Neuronal stem cell (in vitro differentiated cells): ENCODE results near the gene ANK2.

Source experiments
- DNase-seq: peaks from one replicate; pipeline ENCODE4 v3.0.0-alpha.2; 2013; ENCODE audit warnings: low spot score
- H2AFZ ChIP-seq: one replicate; pipeline ENCODE4 v1.6.1; 2013; ENCODE audit warnings: mild to moderate bottlenecking, low read length, inconsistent platforms
- H2AK5ac ChIP-seq: 2 replicates; pipeline ENCODE4 v1.6.1; 2013; ENCODE audit warnings: low read depth, mild to moderate bottlenecking, inconsistent platforms, low read length, moderate library complexity, mixed read lengths
- H2BK120ac ChIP-seq: 2 replicates; pipeline ENCODE4 v1.6.1; 2013; ENCODE audit warnings: low read depth, mild to moderate bottlenecking, inconsistent platforms, low read length, moderate library complexity, mixed read lengths
- H2BK12ac ChIP-seq: one replicate; pipeline ENCODE4 v1.6.1; 2013; ENCODE audit warnings: low read length, inconsistent platforms
- H2BK15ac ChIP-seq: 2 replicates; pipeline ENCODE4 v1.6.1; 2013; ENCODE audit warnings: mild to moderate bottlenecking, low read length, inconsistent platforms, mixed read lengths
- H2BK5ac ChIP-seq: one replicate; pipeline ENCODE4 v1.6.1; 2013; ENCODE audit warnings: inconsistent platforms, mild to moderate bottlenecking, low read length, moderate library complexity
- H3K14ac ChIP-seq: one replicate; pipeline ENCODE4 v1.6.1; 2013; ENCODE audit warnings: low read length, inconsistent platforms
- H3K18ac ChIP-seq: 2 replicates; pipeline ENCODE4 v1.6.1; 2013; ENCODE audit warnings: low read length, inconsistent platforms
- H3K23ac ChIP-seq: 2 replicates; pipeline ENCODE4 v1.6.1; 2013; ENCODE audit warnings: low read depth, mild to moderate bottlenecking, mixed read lengths, low read length, inconsistent platforms; ENCODE audit not compliant: poor library complexity
- H3K27ac ChIP-seq: replicated peaks from 3 replicates; pipeline ENCODE4 v1.5.1; 2013; ENCODE audit warnings: low read length, inconsistent platforms
- H3K27me3 ChIP-seq, 3 experiments: 2 replicates each; pipeline ENCODE4 v1.6.1; 2013; ENCODE audit warnings: low read length in 3 of 3, mild to moderate bottlenecking in 2 of 3, inconsistent platforms in 1 of 3, low read depth in 1 of 3, mixed read lengths in 1 of 3, moderate library complexity in 1 of 3; ENCODE audit not compliant: control insufficient read depth in 3 of 3, insufficient read depth in 3 of 3
- H3K36me3 ChIP-seq, 2 donors: replicated peaks in 1 of 2; 2 replicates each; pipeline ENCODE4 v1.6.1; 2013; ENCODE audit warnings: low read length in 2 of 2; ENCODE audit not compliant: control insufficient read depth in 2 of 2, insufficient read depth in 2 of 2
- H3K4ac ChIP-seq: 2 replicates; pipeline ENCODE4 v1.6.1; 2013; ENCODE audit warnings: inconsistent platforms, mild to moderate bottlenecking, low read length, moderate library complexity
- H3K4me1 ChIP-seq, 2 donors: 1 replicate in 1 of 2; 2 replicates in 1 of 2; pipeline ENCODE4 v1.6.1; 2013; ENCODE audit warnings: low read length in 2 of 2, low read depth in 1 of 2; ENCODE audit not compliant: control insufficient read depth in 2 of 2, insufficient read depth in 1 of 2
- H3K4me2 ChIP-seq: one replicate; pipeline ENCODE4 v1.6.1; 2013; ENCODE audit warnings: mild to moderate bottlenecking, low read length, inconsistent platforms; ENCODE audit not compliant: insufficient read depth, poor library complexity, severe bottlenecking
- H3K4me3 ChIP-seq, 2 donors: 2 replicates each; pipeline ENCODE4 v1.5.1; 2013; ENCODE audit warnings: low read length in 2 of 2, mild to moderate bottlenecking in 2 of 2, inconsistent platforms in 1 of 2, moderate library complexity in 1 of 2
- H3K79me1 ChIP-seq: one replicate; pipeline ENCODE4 v1.6.1; 2013; ENCODE audit warnings: low read depth, mild to moderate bottlenecking, inconsistent platforms, low read length, moderate library complexity
- H3K9ac ChIP-seq: one replicate; pipeline ENCODE4 v1.6.1; 2013; ENCODE audit warnings: mild to moderate bottlenecking, low read depth, low read length, inconsistent platforms; ENCODE audit not compliant: poor library complexity
- H3K9me3 ChIP-seq, 2 donors: replicated peaks in 1 of 2; 2 replicates each; pipeline versions ENCODE3 to v1.6.1; 2013; ENCODE audit warnings: low read length in 2 of 2, mild to moderate bottlenecking in 2 of 2, inconsistent platforms in 1 of 2, low read depth in 1 of 2, mixed read lengths in 1 of 2, moderate library complexity in 1 of 2; ENCODE audit not compliant: control insufficient read depth in 2 of 2, insufficient read depth in 1 of 2
- H4K8ac ChIP-seq: one replicate; pipeline ENCODE4 v1.6.1; 2013; ENCODE audit warnings: low read depth, mild to moderate bottlenecking, inconsistent platforms, low read length, moderate library complexity
- H4K91ac ChIP-seq: one replicate; pipeline ENCODE4 v1.6.1; 2013; ENCODE audit warnings: low read length, low read depth, mild to moderate bottlenecking, inconsistent platforms; ENCODE audit not compliant: poor library complexity
- WGBS, 2 donors: extraction: QIAGEN DNeasy Blood & Tissue Kit; methylation state at CpG; one replicate each; pipeline ENCODE4 v1.1.7; 2013; ENCODE audit warnings: missing lambda C conversion rate in 2 of 2, mixed read lengths in 1 of 2; ENCODE audit not compliant: insufficient read length in 2 of 2, insufficient replicate concordance in 1 of 2; ENCODE audit errors: extremely low coverage in 2 of 2; 5-methylcytosine and 5-hydroxymethylcytosine counted together

Gene ANK2

GRCh38 chr4:113256946-113257345 is 207.5 kb downstream of the ANK2 start:
- Histone ChIP-seq H2BK120ac (no peak overlapping the region), H3K14ac (no peak overlapping the region), H3K23ac (no peak overlapping the region), H3K4me3 (no peak overlapping the region), H3K4me2 (no peak overlapping the region), H3K79me1 (no peaks in the 10 kb centered on the region), H3K4me1 (peaks cover 0 to 4% of the 10 kb centered on the region in 2 donors), H3K4ac (no peak overlapping the region), H2BK12ac (no peak overlapping the region), H3K36me3 (peaks cover 0 to 7% of the 10 kb centered on the region in 2 donors), H3K9ac (no peak overlapping the region), H2BK15ac (no peak overlapping the region), H4K91ac (no peak overlapping the region), H2AK5ac (no peak overlapping the region), H3K9me3 (peaks cover 0 to 2% of the 10 kb centered on the region in 2 donors), H3K27me3 (no peaks in the 10 kb centered on the region), H3K18ac (no peak overlapping the region), H4K8ac (no peak overlapping the region), H2BK5ac (no peak overlapping the region), H2AFZ (no peak overlapping the region), H3K27ac (no peak overlapping the region)
- no CpG with 5 or more reads among the region's 5 CpGs for WGBS, 2 donors
- DNase-seq = no peak

DNA sequence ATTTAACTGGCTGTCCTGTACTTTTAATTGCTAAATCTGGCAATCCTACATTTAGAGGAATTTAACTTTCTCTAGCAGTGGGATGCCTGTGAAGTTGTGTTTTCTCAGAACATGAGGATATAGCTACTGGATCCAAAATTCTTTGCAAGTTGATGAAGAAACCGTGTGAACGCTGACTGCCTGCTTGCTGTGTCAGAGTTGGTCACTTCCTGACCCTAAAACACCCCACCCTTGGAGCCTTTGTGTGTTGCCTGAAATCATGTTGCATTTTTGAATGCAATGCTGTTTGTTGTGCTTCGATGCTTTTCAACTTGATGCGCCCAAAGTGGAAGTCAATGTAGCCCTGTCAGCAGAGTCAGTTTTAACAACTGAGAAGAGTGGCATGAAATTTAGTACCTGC is 211.2 kb downstream of the ANK2 start:
- no peak overlapping the region for H3K9ac ChIP-seq
- H4K8ac ChIP-seq = no peak overlapping the region
- no peak overlapping the region for H3K18ac ChIP-seq
- no peaks in the 10 kb centered on the region for H3K79me1 ChIP-seq
- H2AK5ac ChIP-seq = no peak overlapping the region
- H3K27me3 ChIP-seq = no peaks in the 10 kb centered on the region
- H3K9me3 ChIP-seq = no peaks in the 10 kb centered on the region
- DNase-seq = no peak
- no peak overlapping the region for H3K4me2 ChIP-seq
- peaks cover 0 to 6% of the 10 kb centered on the region in 2 donors for H3K36me3 ChIP-seq
- H2BK120ac ChIP-seq = no peak overlapping the region
- H3K4me3 ChIP-seq = no peak overlapping the region
- no peak overlapping the region for H3K23ac ChIP-seq
- H2BK12ac ChIP-seq = no peak overlapping the region
- no peak overlapping the region for H2BK15ac ChIP-seq
- no peak overlapping the region for H2BK5ac ChIP-seq
- peak overlapping the region; percentile 20 for H2AFZ ChIP-seq
- no peak overlapping the region for H3K4ac ChIP-seq
- H3K27ac ChIP-seq = no peak overlapping the region
- peaks cover 0 to 4% of the 10 kb centered on the region in 2 donors for H3K4me1 ChIP-seq
- no peak overlapping the region for H4K91ac ChIP-seq
- H3K14ac ChIP-seq = no peak overlapping the region
- no CpG with 5 or more reads among the region's 4 CpGs for WGBS, 2 donors

- Histone ChIP-seq H4K8ac (no peak overlapping the region), H3K4ac (no peak overlapping the region), H2BK120ac (no peak overlapping the region), H3K4me3 (no peak overlapping the region), H2BK12ac (no peak overlapping the region), H2BK15ac (no peak overlapping the region), H3K9ac (no peak overlapping the region), H3K79me1 (no peaks in the 10 kb centered on the region), H2AK5ac (no peak overlapping the region), H3K18ac (no peak overlapping the region), H3K23ac (no peak overlapping the region), H3K4me1 (peaks cover 0 to 4% of the 10 kb centered on the region in 2 donors), H3K27me3 (no peaks in the 10 kb centered on the region), H3K14ac (no peak overlapping the region), H3K27ac (no peak overlapping the region), H2AFZ (no peak overlapping the region), H4K91ac (no peak overlapping the region), H3K36me3 (peaks cover 0 to 5% of the 10 kb centered on the region in 2 donors), H2BK5ac (no peak overlapping the region), H3K9me3 (no peaks in the 10 kb centered on the region), H3K4me2 (no peak overlapping the region)
- no CpG with 5 or more reads among the region's 1 CpG for WGBS, 2 donors
- no peak for DNase-seq
These were observed 213.8 kb downstream of the ANK2 start for GRCh38 chr4:113263274-113263673.

DNA sequence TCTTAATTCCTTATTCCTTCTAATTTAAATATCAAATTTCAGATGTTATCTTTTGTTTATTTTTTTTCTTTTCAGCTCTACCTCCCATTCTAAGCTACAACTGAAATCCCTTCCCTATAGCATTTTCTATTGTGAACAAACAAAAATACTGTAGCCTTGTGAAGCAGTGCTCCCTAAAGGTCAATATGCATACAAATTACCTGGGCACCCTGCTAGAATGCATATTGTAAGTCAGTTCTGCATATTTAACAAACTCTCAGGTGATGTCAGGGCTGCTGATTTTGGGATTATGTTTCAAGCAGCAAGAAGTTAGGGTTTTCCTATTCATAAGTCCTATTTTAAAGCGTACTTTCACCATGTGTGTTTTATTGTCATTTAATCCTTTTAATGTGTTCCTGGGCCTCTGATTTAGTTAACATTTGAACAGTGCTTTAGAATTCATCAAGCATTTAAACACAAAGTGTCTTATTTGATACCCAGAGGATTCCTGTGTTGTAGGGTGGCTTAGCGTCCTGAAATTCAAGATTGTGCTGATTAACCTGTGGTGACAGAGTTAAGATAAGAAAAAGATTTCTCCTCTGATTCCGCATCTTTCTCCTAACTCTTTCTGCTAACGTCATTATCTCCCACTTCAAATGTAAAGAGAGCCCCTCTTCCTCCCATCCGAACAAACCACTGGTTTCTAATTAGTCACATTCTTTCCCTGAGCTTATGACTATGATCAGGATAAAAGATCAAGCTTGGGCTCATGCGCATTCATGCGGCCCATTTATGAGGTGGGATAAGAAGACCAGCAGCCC is 221.3 kb downstream of the ANK2 start:
- Histone ChIP-seq H3K4ac (no peak overlapping the region), H3K9ac (no peak overlapping the region), H3K14ac (no peak overlapping the region), H2BK120ac (no peak overlapping the region), H3K23ac (no peak overlapping the region), H3K36me3 (no peaks in the 10 kb centered on the region), H2AFZ (no peak overlapping the region), H3K9me3 (no peaks in the 10 kb centered on the region), H2BK15ac (no peak overlapping the region), H4K8ac (no peak overlapping the region), H3K18ac (no peak overlapping the region), H2AK5ac (no peak overlapping the region), H3K79me1 (no peaks in the 10 kb centered on the region), H2BK12ac (no peak overlapping the region), H3K4me2 (no peak overlapping the region), H3K4me1 (no peaks in the 10 kb centered on the region), H3K27me3 (no peaks in the 10 kb centered on the region), H3K4me3 (no peak overlapping the region), H3K27ac (no peak overlapping the region), H2BK5ac (no peak overlapping the region), H4K91ac (no peak overlapping the region)
- no CpG with 5 or more reads among the region's 7 CpGs for WGBS, 2 donors
- DNase-seq = no peak
